ENCODE data around the gene APH1A. TPM values are rescaled to one million over a fixed set of nuclear protein-coding genes. Genes with fewer than 3 reads are reported as not detected.

APH1A gene
- total RNA-seq, 1 experiment from 2014 or later, result 115 TPM

DNA sequence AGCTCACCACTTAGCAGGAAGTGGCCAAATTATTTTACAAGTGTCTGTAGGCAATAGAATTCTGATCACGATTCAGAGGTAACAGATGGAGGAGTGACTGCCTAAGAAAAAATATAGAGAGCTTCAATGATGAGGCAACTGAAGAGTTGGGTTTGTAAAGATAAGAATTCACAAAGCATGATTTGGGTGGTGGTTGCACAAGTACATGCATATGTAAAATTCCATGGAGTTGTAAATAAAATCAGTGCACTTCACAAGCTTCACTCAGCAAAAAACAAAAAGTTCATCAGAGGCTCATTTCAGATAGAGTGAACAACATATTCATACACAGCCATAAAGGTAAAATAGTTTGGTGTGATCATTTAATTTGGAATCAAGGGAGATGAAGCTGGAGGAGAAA, 43.8 kb downstream of the APH1A start:
- Histone ChIP-seq H3K9ac (ENCODE audit: extremely low read depth, insufficient read length, low read length) (no peak overlapping the region), H3K27me3 (ENCODE audit: insufficient read depth, low read length) (no peaks in the 10 kb centered on the region), H3K9me3 (ENCODE audit: control insufficient read depth, low read depth, low read length) (no peaks in the 10 kb centered on the region), H2AK5ac (ENCODE audit: insufficient read length, low read length) (no peak overlapping the region), H2BK12ac (ENCODE audit: insufficient read length, low read depth, low read length) (no peak overlapping the region), H3K23ac (ENCODE audit: insufficient read length, low read depth, low read length) (no peak overlapping the region), H3K23me2 (ENCODE audit: insufficient read length, low read depth, low read length, poor library complexity, severe bottlenecking) (no peaks in the 10 kb centered on the region), H2BK20ac (ENCODE audit: low read depth, low read length, poor library complexity, severe bottlenecking) (no peak overlapping the region), H3K27ac (ENCODE audit: insufficient read length, low read depth, low read length) (no peak overlapping the region), H3K18ac (ENCODE audit: insufficient read length, low read depth, low read length) (no peak overlapping the region), H4K5ac (ENCODE audit: insufficient read length, low read depth, low read length) (no peak overlapping the region), H2BK15ac (ENCODE audit: low read depth, low read length) (no peak overlapping the region), H2BK120ac (ENCODE audit: low read depth, low read length, poor library complexity, severe bottlenecking) (no peak overlapping the region), H4K20me1 (ENCODE audit: control insufficient read depth, insufficient read depth, insufficient read length) (no peaks in the 10 kb centered on the region), H2AFZ (ENCODE audit: low read length) (no peak overlapping the region), H3T11ph (ENCODE audit: low read length) (no peak overlapping the region), H3K79me1 (ENCODE audit: insufficient read depth, low read depth, low read length, poor library complexity, severe bottlenecking) (no peaks in the 10 kb centered on the region), H3K56ac (ENCODE audit: insufficient read length, low read depth, low read length) (no peak overlapping the region), H3K4me1 (ENCODE audit: insufficient read depth, low read length) (no peaks in the 10 kb centered on the region), H3K14ac (ENCODE audit: insufficient read depth, low read length) (no peak overlapping the region), H3K79me2 (ENCODE audit: insufficient read depth, low read length) (no peaks in the 10 kb centered on the region), H2BK5ac (ENCODE audit: insufficient read length, low read length) (no peak overlapping the region), H3K4me2 (ENCODE audit: insufficient read depth, insufficient read length, low read length) (no peak overlapping the region), H4K91ac (ENCODE audit: insufficient read length, low read depth, low read length) (no peak overlapping the region), H3K4ac (ENCODE audit: low read depth, low read length) (no peak overlapping the region), H4K8ac (replicated peaks; ENCODE audit: insufficient read length, low read depth, low read length) (no peak overlapping the region)
- Mint-ChIP-seq H3K4me1 (no peaks in the 10 kb centered on the region), H3K27ac (peak overlapping the region in 2 of 3 experiments; percentile 27 to 49; a peak in 2 of 7 replicates), H3K36me3 (ENCODE audit: insufficient read depth in 1 of 3, low read depth in 3 of 3) (peaks cover 36 to 71% (median 71%) of the 10 kb centered on the region in 3 experiments; a peak in 6 of 7 replicates), H3K27me3 (ENCODE audit: low read depth) (no peaks in the 10 kb centered on the region), H3K4me3 (no peak overlapping the region), H3K9me3 (no peaks in the 10 kb centered on the region)
- TF ChIP-seq, protein P1, sequence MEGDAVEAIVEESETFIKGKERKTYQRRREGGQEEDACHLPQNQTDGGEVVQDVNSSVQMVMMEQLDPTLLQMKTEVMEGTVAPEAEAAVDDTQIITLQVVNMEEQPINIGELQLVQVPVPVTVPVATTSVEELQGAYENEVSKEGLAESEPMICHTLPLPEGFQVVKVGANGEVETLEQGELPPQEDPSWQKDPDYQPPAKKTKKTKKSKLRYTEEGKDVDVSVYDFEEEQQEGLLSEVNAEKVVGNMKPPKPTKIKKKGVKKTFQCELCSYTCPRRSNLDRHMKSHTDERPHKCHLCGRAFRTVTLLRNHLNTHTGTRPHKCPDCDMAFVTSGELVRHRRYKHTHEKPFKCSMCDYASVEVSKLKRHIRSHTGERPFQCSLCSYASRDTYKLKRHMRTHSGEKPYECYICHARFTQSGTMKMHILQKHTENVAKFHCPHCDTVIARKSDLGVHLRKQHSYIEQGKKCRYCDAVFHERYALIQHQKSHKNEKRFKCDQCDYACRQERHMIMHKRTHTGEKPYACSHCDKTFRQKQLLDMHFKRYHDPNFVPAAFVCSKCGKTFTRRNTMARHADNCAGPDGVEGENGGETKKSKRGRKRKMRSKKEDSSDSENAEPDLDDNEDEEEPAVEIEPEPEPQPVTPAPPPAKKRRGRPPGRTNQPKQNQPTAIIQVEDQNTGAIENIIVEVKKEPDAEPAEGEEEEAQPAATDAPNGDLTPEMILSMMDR (conservative IDR thresholded peaks at IDR 0.05), result no peak
- WGBS (ENCODE audit: extremely low coverage, insufficient read length, low lambda C conversion rate), result no CpG with 5 or more reads among the region's 1 CpG
- no peak for DNase-seq

Data from H9 (cell line).